ENCODE measurements around the gene MISP.
A peak's percentile ranks its signal among the peaks of the same experiment; 100 is the strongest.
"Not testable (repeated sequence)": the region's sequence is repeated elsewhere in the genome, so short reads cannot be mapped to it uniquely, and the experiment has no call there.

MISP gene, protein sequence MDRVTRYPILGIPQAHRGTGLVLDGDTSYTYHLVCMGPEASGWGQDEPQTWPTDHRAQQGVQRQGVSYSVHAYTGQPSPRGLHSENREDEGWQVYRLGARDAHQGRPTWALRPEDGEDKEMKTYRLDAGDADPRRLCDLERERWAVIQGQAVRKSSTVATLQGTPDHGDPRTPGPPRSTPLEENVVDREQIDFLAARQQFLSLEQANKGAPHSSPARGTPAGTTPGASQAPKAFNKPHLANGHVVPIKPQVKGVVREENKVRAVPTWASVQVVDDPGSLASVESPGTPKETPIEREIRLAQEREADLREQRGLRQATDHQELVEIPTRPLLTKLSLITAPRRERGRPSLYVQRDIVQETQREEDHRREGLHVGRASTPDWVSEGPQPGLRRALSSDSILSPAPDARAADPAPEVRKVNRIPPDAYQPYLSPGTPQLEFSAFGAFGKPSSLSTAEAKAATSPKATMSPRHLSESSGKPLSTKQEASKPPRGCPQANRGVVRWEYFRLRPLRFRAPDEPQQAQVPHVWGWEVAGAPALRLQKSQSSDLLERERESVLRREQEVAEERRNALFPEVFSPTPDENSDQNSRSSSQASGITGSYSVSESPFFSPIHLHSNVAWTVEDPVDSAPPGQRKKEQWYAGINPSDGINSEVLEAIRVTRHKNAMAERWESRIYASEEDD

GRCh38 chr19:750640-751423, at the start of gene MISP:
Gene MISP (plus strand): TSS chr19:751112. CDS start chr19:756947, 5,835 bp downstream.
- DNase-seq: no peak

DNA sequence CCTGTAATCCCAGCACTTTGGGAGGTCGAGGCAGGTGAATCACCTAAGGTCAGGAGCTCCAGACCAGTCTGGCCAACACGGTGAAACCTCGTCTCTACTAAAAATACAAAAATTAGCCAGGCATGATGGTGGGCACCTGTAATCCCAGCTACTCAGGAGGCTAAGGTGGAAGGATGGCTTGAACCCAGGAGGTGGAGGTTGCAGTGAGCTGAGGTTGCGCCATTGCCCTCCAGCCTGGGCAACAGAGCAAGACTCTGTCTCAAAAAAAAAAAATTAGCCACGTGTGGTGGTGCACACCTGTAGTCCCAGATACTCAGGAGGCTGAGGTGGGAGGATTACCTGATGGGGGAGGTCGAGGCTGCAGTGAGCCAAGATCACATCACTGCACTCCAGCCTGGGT, 48.1 kb upstream of the MISP start:
- not testable (repeated sequence) for DNase-seq

DNA sequence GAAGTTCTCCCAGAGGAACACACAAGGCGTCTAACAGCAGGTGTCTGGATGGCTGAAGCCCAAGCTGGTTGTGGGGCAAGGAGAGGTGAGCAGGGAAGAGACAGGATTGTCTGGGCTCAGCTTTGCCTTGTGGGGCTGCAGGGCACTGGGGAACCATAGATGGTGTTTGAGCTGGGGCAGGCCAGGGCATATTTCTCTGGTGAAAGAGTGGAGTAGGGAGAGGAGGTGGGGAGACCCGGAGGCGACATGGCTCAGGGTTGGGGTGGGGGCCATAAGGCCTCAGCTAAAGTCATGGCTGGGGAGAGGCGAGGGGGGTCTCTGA, 47.6 kb upstream of the MISP start:
- DNase-seq: no peak

GRCh38 chr19:703651-704446, 47.1 kb upstream of the MISP start:
- DNase-seq: peak; percentile 91 to 96

GRCh38 chr19:704447-704741, 46.5 kb upstream of the MISP start:
- no peak for DNase-seq

- DNase-seq: no peak
Observed at GRCh38 chr19:708154-709143, 42.5 kb upstream of the MISP start, which contains the start of gene PALM. Gene PALM (plus strand): TSS chr19:708935. CDS start chr19:709147, 212 bp downstream.

DNA sequence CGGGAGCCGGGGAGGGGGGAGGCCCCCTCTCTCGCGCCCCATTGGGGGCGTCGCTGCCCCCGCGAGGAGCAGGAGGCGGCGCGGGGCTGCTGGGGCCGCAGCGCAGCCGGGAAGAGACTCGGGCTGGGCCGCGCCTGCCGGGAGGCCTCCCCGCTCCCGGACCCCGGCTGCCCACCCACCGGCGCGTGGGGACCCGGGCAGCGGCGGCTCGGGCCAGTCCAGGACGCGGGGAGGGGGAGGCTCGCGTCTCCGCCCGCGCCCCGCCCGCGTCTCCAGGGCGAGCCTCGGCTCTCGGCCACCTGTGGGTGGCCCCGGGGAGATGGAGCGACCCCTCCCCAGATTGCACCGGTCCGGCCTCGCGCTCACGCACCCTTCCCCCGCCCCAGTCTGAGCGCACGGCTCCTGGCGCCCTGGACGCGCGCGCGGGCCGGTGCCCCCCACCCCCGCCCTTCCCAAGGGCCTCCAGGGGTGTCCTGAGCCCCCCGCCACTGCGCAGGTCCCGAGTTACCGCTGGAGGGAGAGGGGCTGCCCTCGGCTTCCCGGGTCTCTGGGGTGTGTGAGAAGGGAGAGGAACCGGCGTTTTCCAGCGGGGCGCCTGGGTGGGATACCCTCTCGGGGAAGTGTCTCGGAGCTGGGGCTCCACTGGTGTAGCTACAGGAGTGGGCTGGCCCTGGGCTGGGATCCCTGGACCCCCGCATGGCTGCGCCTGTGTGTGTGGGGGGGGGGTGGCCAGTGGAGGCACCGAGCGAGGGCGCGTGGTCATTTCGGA, 41.5 kb upstream of the MISP start:
- DNase-seq: no peak

DNA sequence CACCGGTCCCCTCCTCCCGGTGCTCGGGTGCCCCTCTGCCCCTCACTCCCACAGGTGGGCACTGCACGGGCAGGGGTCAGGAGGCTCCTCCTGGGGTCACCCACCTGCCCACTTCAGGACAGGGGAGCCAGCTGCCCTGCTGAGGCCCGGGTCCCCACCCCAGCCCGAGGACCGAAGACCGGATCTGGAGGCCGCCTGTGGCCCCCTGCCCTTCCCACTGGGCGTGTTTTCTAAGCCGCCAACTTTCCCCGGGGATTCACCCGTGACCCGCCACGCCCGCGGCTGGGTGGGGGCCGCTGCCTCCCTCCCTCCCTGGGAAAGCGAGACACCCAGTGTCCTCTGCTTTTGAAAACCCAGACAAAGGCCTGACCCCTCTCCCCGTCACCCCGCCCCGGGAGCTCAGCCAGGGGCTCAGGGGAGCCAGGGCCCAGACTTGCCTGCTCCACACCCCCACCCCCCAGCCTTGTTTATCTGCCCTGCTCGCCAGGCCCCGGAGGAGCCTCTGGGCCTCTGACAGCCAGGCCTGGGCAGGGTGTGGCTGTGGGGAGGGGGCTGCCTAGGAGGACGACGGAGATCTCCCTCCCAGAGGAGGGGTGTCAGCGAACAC, 40.8 kb upstream of the MISP start:
- DNase-seq: no peak

- no peak for DNase-seq
Observed at GRCh38 chr19:710767-711166, 40.1 kb upstream of the MISP start.

DNA sequence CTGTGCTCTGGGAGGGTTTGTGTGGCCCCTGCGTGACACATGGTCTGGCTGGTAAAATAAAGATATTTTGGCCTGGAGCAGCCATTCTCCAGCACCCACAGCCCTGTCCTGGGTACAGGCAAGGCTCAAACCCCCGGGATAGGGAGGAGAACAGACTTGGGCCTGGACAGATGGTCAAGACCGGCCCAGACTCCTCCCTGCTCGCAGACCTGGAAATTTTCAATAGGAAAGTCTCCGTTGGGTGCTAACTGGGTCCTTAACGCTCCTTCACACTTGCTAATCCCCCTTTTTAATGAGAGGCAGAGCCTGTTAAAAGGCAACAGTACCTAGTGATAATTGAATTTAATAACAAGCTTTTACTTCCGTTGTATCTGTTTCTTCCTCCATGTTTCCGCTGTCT, 39.7 kb upstream of the MISP start:
- no peak for DNase-seq

- no peak for DNase-seq
Observed at GRCh38 chr19:715347-715746, 35.6 kb upstream of the MISP start.

GRCh38 chr19:718251-718951, 32.5 kb upstream of the MISP start:
- DNase-seq: no peak

- no peak for DNase-seq
Observed at GRCh38 chr19:718991-719512, 31.9 kb upstream of the MISP start.

- no peak for DNase-seq
Observed at GRCh38 chr19:719636-720344, 31.1 kb upstream of the MISP start.

DNA sequence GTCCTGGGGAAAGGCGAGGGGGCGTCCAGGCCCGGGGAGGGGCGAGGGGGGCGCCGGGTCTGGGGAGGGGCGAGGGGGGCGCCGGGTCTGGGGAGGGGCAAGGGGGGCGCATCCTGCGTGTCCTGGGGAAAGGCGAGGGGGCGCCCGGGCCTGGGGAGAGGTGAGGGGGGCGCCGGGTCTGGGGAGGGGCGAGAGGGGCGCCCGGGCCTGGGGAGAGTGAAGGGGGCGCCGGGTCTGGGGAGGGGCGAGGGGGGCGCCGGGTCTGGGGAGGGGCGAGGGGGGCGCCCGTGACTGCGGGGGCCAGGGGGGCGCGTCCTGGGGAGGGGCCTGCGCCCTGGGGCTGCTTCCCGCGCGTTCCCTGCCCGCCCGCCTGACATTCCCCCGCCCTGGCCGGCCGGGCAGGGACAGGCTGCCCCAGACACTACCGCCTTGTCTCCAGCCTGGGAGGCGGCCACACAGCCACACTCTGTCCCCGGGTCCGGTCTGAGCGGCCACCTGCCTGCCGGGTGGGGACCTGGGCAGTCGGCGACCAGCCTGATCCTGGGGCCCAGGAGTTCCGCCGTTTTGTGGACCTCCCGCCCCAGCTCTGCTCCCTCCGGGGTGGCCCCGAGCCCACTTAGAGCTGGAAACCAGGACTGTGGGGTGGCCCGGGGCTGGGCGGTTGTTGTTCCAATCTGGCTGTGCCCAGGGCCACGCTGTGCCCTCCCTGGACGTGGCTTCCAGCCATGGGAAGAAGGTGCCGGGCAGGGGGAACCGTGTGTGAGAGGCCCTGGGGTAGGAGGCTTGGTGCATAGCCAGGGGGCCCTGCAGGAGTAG, 30.4 kb upstream of the MISP start:
- DNase-seq: no peak

GRCh38 chr19:722553-723101, 28.3 kb upstream of the MISP start:
- no peak for DNase-seq

DNA sequence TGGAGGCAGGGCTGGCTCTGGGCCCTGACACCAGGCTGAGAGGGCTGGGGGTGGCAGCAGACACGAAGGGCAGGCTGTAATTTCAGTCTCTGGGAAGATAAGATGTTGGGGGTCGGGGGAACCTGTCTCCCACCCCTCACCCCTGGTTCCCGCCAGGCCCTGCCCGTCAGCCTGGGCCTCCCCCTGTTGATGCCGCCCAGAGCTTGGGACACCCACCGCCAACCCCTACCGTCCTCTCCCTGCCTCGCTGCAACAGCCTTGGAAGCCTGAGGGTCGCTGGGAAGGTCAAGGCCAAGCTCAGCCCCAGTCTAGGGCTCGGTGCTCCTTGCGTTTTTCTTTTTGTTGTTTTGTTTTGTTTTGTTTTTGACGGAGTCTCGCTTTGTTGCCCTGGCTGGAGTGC, 27.7 kb upstream of the MISP start:
- DNase-seq: no peak

GRCh38 chr19:723714-724113, 27.2 kb upstream of the MISP start:
- no peak for DNase-seq
